Hepatocyte (in vitro differentiated cells): ENCODE data around the gene RELCH. TPM values are rescaled to one million over a fixed set of nuclear protein-coding genes. Genes with fewer than 3 reads are reported as not detected.

ENCODE experiments used
- DNase-seq: peaks from one replicate; pipeline ENCODE4 v3.0.0-alpha.2; 2016; ENCODE audit warnings: low spot score
- H2AFZ ChIP-seq: fragments of 200-600 bp; sonication (generic); 2 replicates; pipeline ENCODE4 v1.6.0; 2016; ENCODE audit warnings: antibody characterized with exemption, mild to moderate bottlenecking
- H3K27ac ChIP-seq: fragments of 200-600 bp; sonication (generic); 2 replicates; pipeline ENCODE4 v1.5.1; 2016; ENCODE audit warnings: mild to moderate bottlenecking
- H3K27me3 ChIP-seq: fragments of 200-600 bp; sonication (generic); 2 replicates; pipeline ENCODE4 v1.6.1; 2016
- H3K36me3 ChIP-seq: fragments of 200-600 bp; sonication (generic); replicated peaks from 2 replicates; pipeline ENCODE4 v1.5.1; 2016; ENCODE audit warnings: low read depth; ENCODE audit not compliant: insufficient read depth
- H3K4me1 ChIP-seq: fragments of 200-600 bp; sonication (generic); 2 replicates; pipeline ENCODE4 v1.5.1; 2016; ENCODE audit warnings: mild to moderate bottlenecking, moderate library complexity; ENCODE audit not compliant: insufficient read depth
- H3K4me2 ChIP-seq: fragments of 200-600 bp; sonication (generic); 2 replicates; pipeline ENCODE4 v1.6.0; 2016
- H3K4me3 ChIP-seq: fragments of 200-600 bp; sonication (generic); 2 replicates; pipeline ENCODE4 v1.5.1; 2016; ENCODE audit warnings: mild to moderate bottlenecking
- H3K79me2 ChIP-seq: fragments of 200-600 bp; sonication (generic); 2 replicates; pipeline ENCODE4 v1.6.0; 2017; ENCODE audit warnings: mild to moderate bottlenecking
- H3K9me2 ChIP-seq: fragments of 200-600 bp; sonication (generic); replicated peaks from 2 replicates; pipeline ENCODE4 v1.6.0; 2017; ENCODE audit warnings: mild to moderate bottlenecking; ENCODE audit not compliant: insufficient read depth
- H3K9me3 ChIP-seq: fragments of 200-600 bp; sonication (generic); 2 replicates; pipeline ENCODE4 v1.5.1; 2016; ENCODE audit warnings: low read depth, mild to moderate bottlenecking
- H4K20me1 ChIP-seq: fragments of 200-600 bp; sonication (generic); 2 replicates; pipeline ENCODE4 v1.6.0; 2016; ENCODE audit warnings: mild to moderate bottlenecking; ENCODE audit not compliant: insufficient read depth, poor library complexity, severe bottlenecking
- CTCF ChIP-seq: fragments of 200-600 bp; sonication (generic); IDR thresholded peaks from 2 replicates; pipeline ENCODE4 v1.5.1; 2016; ENCODE audit warnings: antibody characterized with exemption, mild to moderate bottlenecking; ENCODE audit not compliant: poor library complexity
- EZH2 ChIP-seq: fragments of 200-600 bp; sonication (generic); IDR thresholded peaks from 2 replicates; pipeline ENCODE4 v1.6.1; 2016; ENCODE audit warnings: antibody characterized with exemption, mild to moderate bottlenecking, borderline replicate concordance
- EZH2phosphoT487 ChIP-seq: fragments of 200-600 bp; sonication (generic); IDR thresholded peaks from one replicate; pipeline ENCODE4 v1.6.1; 2018; ENCODE audit warnings: antibody characterized with exemption, mild to moderate bottlenecking, low read depth, moderate library complexity; ENCODE audit not compliant: unreplicated experiment, severe bottlenecking
- WGBS: methylation state at CpG from one replicate; pipeline ENCODE4 v1.1.6; 2016; ENCODE audit warnings: low lambda C conversion rate; ENCODE audit errors: missing lambda C conversion rate; 5-methylcytosine and 5-hydroxymethylcytosine counted together
- polyA plus RNA-seq: library from polyadenylated mRNA; unstranded; fragments of >200 nt; fragmentation: Nextera tagmentation; extraction: Ambion mirVana; gene quantifications from 2 replicates; pipeline ENCODE4 v1.2.1, GENCODE V29; 2016
- total RNA-seq: library from RNA; depleted of rRNA; stranded (reverse); fragments of >200 nt; gene quantifications from 2 replicates; pipeline ENCODE4 v1.2.3, GENCODE V29; 2014

RELCH gene
- total and polyA plus RNA-seq, 2 experiments from 2014 or later = 8.3 to 45.8 TPM

GRCh38 chr18:62187543-62188510 is 772 bp downstream of the RELCH start:
- Histone ChIP-seq H3K4me1 (peaks cover 19% of the 10 kb centered on the region), H3K27ac (peak overlapping the region; percentile 80), H3K4me3 (peak overlapping the region; percentile 51), H3K9me2 (no peaks in the 10 kb centered on the region), H3K79me2 (peaks cover 80% of the 10 kb centered on the region), H3K36me3 (no peaks in the 10 kb centered on the region), H4K20me1 (peaks cover 30% of the 10 kb centered on the region), H3K27me3 (no peaks in the 10 kb centered on the region), H3K9me3 (no peaks in the 10 kb centered on the region), H3K4me2 (peak overlapping the region; percentile 93), H2AFZ (peak overlapping the region; percentile 75)
- DNase-seq = peak; percentile 62
- TF ChIP-seq CTCF (no peak), EZH2 (no peak), EZH2phosphoT487 (no peak)
- 2% methylated on average over 54 of the region's 54 CpGs for WGBS

- DNase-seq = no peak
- no peak overlapping the region for H3K27ac ChIP-seq
- H3K4me3 ChIP-seq = peak overlapping the region; percentile 51
- H2AFZ ChIP-seq = no peak overlapping the region
- peaks cover 19% of the 10 kb centered on the region for H3K4me1 ChIP-seq
- H3K9me2 ChIP-seq = no peaks in the 10 kb centered on the region
- peaks cover 32% of the 10 kb centered on the region for H4K20me1 ChIP-seq
- peak overlapping the region; percentile 93 for H3K4me2 ChIP-seq
- H3K79me2 ChIP-seq = peaks cover 83% of the 10 kb centered on the region
- TF ChIP-seq EZH2phosphoT487 (no peak), CTCF (no peak), EZH2 (no peak)
- no peaks in the 10 kb centered on the region for H3K27me3 ChIP-seq
- no peaks in the 10 kb centered on the region for H3K36me3 ChIP-seq
- H3K9me3 ChIP-seq = no peaks in the 10 kb centered on the region
- WGBS = 57% methylated on average over 2 of the region's 2 CpGs
These were observed 2.2 kb downstream of the RELCH start for GRCh38 chr18:62189208-62189607.

DNA sequence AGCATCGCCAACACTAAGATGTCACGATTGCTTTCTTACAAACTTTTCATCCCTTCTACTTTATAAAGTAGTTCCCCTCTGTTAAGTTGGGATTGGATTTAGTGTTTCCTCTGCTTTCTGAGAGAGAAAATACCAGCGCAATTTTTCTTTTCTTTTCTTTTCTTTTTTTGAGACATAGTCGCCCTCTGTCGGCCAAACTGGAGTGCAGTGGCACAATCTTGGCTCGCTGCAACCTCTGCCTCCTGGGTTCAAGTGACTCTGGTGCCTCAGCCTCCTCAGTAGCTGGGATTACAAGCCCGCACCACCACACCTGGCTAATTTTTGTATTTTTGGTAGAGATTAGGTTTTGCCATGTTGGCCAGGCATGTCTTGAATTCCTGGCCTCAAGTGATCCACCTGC is 9.0 kb downstream of the RELCH start:
- TF ChIP-seq EZH2phosphoT487 (no peak), CTCF (no peak), EZH2 (no peak)

More for the DNA sequence above, 9.0 kb downstream of the RELCH start:
- H3K4me1 ChIP-seq = peaks cover 6% of the 10 kb centered on the region
- no peak overlapping the region for H3K4me2 ChIP-seq
- 86% methylated on average over 7 of the region's 7 CpGs for WGBS
- H3K9me2 ChIP-seq = no peaks in the 10 kb centered on the region
- no peak overlapping the region for H3K27ac ChIP-seq
- H3K4me3 ChIP-seq = no peak overlapping the region
- no peaks in the 10 kb centered on the region for H3K9me3 ChIP-seq
- no peak overlapping the region for H2AFZ ChIP-seq
- no peaks in the 10 kb centered on the region for H3K27me3 ChIP-seq
- H4K20me1 ChIP-seq = peaks cover 37% of the 10 kb centered on the region
- peaks cover 98% of the 10 kb centered on the region for H3K79me2 ChIP-seq
- H3K36me3 ChIP-seq = no peaks in the 10 kb centered on the region
- no peak for DNase-seq
